ENCODE results near the gene GCK.

GRCh38 chr7:44101966-44102845 is 87.0 kb downstream of the GCK start:
- TF ChIP-seq, protein P1, sequence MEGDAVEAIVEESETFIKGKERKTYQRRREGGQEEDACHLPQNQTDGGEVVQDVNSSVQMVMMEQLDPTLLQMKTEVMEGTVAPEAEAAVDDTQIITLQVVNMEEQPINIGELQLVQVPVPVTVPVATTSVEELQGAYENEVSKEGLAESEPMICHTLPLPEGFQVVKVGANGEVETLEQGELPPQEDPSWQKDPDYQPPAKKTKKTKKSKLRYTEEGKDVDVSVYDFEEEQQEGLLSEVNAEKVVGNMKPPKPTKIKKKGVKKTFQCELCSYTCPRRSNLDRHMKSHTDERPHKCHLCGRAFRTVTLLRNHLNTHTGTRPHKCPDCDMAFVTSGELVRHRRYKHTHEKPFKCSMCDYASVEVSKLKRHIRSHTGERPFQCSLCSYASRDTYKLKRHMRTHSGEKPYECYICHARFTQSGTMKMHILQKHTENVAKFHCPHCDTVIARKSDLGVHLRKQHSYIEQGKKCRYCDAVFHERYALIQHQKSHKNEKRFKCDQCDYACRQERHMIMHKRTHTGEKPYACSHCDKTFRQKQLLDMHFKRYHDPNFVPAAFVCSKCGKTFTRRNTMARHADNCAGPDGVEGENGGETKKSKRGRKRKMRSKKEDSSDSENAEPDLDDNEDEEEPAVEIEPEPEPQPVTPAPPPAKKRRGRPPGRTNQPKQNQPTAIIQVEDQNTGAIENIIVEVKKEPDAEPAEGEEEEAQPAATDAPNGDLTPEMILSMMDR (conservative IDR thresholded peaks at IDR 0.05; ENCODE audit: low read depth, low read length) = no peak
- TF ChIP-seq EZH2 (IDR thresholded peaks at IDR 0.05; ENCODE audit: borderline replicate concordance, low read depth, low read length, poor library complexity, severe bottlenecking) = no peak
